Loucy (cell line): ENCODE results near the gene NDC1.

Experiments used
- EZH2phosphoT487 ChIP-seq: fragments of 200-600 bp; IDR thresholded peaks from 2 replicates; pipeline ENCODE4 v1.6.1; 2018; ENCODE audit warnings: antibody characterized with exemption, mild to moderate bottlenecking, moderate library complexity, borderline replicate concordance
- TF ChIP-seq, protein P1 (sequence below): fragments of 200-600 bp; sonication (generic); conservative IDR thresholded peaks from 2 replicates; pipeline ENCODE4 v1.5.1; 2014; ENCODE audit warnings: mild to moderate bottlenecking, antibody characterized with exemption, low read length

DNA sequence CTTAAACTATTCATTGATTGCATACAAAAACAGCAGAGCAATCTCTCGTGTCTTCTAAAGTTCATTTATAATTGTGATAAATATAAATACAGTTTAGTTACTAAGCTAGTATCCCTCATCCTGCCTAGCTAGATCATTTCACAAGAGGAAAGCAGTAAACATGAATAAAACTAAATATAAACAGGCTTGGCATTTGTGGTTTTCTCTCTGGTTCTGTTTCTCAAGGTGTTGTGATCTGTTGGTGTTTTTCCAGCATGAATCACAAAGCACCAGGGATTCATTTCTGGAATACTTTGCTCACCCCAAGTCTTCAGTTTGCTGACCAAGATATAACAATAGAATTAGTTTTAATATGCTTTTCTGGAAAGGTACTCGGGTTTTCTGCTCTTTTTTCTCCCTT, 66.4 kb downstream of the NDC1 start:
- TF ChIP-seq, protein P1, sequence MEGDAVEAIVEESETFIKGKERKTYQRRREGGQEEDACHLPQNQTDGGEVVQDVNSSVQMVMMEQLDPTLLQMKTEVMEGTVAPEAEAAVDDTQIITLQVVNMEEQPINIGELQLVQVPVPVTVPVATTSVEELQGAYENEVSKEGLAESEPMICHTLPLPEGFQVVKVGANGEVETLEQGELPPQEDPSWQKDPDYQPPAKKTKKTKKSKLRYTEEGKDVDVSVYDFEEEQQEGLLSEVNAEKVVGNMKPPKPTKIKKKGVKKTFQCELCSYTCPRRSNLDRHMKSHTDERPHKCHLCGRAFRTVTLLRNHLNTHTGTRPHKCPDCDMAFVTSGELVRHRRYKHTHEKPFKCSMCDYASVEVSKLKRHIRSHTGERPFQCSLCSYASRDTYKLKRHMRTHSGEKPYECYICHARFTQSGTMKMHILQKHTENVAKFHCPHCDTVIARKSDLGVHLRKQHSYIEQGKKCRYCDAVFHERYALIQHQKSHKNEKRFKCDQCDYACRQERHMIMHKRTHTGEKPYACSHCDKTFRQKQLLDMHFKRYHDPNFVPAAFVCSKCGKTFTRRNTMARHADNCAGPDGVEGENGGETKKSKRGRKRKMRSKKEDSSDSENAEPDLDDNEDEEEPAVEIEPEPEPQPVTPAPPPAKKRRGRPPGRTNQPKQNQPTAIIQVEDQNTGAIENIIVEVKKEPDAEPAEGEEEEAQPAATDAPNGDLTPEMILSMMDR, result no peak
- no peak for TF ChIP-seq EZH2phosphoT487
